Gastroesophageal sphincter (tissue), 4 donors: Measurements from ENCODE around the gene PCBP3. TPM values are rescaled to one million over a fixed set of nuclear protein-coding genes. Genes with fewer than 3 reads are reported as not detected.

Experiments
- ATAC-seq: fragments of 150-250 bp; one replicate; pipeline ENCODE4 v1.9.1; 2016; ENCODE audit warnings: mild to moderate bottlenecking, moderate library complexity
- H3K27ac ChIP-seq, 4 donors: fragments of 200-600 bp; sonication (generic) in 3 of 4; 1 replicate in 3 of 4; 2 replicates in 1 of 4; pipeline ENCODE4 v1.5.1; 2016 to 2019
- H3K27me3 ChIP-seq: fragments of 200-600 bp; sonication (generic); one replicate; pipeline ENCODE4 v1.5.1; 2019
- H3K36me3 ChIP-seq, 2 donors: fragments of 200-600 bp; sonication (generic); one replicate each; pipeline ENCODE4 v1.5.1; 2019; ENCODE audit warnings: control low read depth in 1 of 2
- H3K4me1 ChIP-seq, 3 donors: fragments of 200-600 bp; sonication (generic); 1 replicate in 2 of 3; 2 replicates in 1 of 3; pipeline ENCODE4 v1.5.1; 2016 to 2019; ENCODE audit warnings: control low read depth in 2 of 3
- H3K4me3 ChIP-seq, 2 donors: fragments of 200-600 bp; sonication (generic); one replicate each; pipeline ENCODE4 v1.5.1; 2019; ENCODE audit warnings: mild to moderate bottlenecking in 1 of 2, moderate library complexity in 1 of 2
- H3K9me3 ChIP-seq, 3 donors: fragments of 200-600 bp; sonication (generic); one replicate each; pipeline ENCODE4 v1.5.1; 2017 to 2019; ENCODE audit warnings: control low read depth in 2 of 3
- EP300 ChIP-seq: sonication (generic); formaldehyde crosslinking; IDR thresholded peaks from one replicate; pipeline ENCODE4 v1.6.1; 2017; ENCODE audit warnings: antibody characterized with exemption, mild to moderate bottlenecking
- POLR2A ChIP-seq, 2 donors: fragments of 450-650 bp; IDR thresholded peaks; one replicate each; pipeline ENCODE4 v1.6.1; 2017; ENCODE audit warnings: antibody characterized with exemption in 2 of 2, mild to moderate bottlenecking in 2 of 2, moderate library complexity in 1 of 2
- POLR2AphosphoS5 ChIP-seq: sonication (generic); formaldehyde crosslinking; IDR thresholded peaks from one replicate; pipeline ENCODE4 v1.6.1; 2017; ENCODE audit warnings: antibody characterized with exemption
- WGBS, 2 donors: methylation state at CpG; one replicate each; pipeline ENCODE4 v1.1.5; 2018; ENCODE audit warnings: low coverage in 1 of 2; 5-methylcytosine and 5-hydroxymethylcytosine counted together
- total RNA-seq, 4 donors: library from RNA; depleted of rRNA; stranded (reverse); fragments of >200 nt; gene quantifications; one replicate each; pipeline ENCODE4 v1.1.0, GENCODE V29; 2016
- TF ChIP-seq, protein P1 (sequence below), 4 experiments: fragments of 200-600 bp in 2 of 4; fragments of 450-650 bp in 2 of 4; sonication (generic) in 1 of 4; IDR thresholded peaks; one replicate each; pipeline ENCODE4 v1.5.1; 2017 to 2019; ENCODE audit warnings: antibody characterized with exemption in 4 of 4, mild to moderate bottlenecking in 2 of 4, moderate library complexity in 2 of 4

Gene PCBP3
- total RNA-seq, 4 donors from 2014 or later, result 5.1 to 14.8 (median 10.4) TPM

DNA sequence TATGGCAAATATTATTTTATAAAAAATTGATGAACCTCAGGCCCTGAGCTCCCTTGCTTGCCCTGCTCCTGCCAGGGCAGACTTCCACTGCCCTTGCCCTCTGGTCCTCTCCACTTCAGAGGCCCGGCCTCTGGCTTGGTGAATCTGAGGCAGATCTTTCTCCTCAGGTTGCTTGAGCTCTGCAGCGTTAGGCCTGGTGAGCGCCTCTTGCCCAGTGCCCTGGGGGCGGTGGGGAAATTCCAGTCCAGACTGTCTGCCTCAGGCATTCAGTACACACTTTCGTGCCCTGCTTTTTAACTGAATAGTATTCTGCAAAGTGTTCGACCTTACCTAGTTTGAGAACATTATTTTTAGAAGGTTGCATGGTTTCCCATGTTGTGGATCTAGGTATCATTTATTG, 98.2 kb downstream of the PCBP3 start:
- ATAC-seq, result no peak

DNA sequence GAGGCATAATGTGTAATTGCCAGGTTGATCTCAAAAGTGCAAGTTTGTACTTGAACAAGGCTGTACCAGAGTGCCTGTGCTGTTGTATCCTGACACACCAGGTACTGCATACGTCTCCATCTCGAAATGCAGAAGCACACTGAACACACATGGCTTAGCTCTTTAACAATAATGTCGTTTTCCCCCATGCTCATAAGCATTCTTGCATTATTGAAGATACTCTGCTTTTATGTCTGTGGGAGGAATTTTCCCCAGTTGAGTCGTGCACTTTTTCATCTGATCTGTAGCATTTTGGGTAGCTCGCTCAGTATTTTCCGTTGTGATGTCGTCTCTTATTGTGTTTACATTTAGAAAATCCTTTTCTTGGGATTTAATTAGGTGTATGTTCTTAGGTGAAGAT, 98.7 kb downstream of the PCBP3 start:
- Histone ChIP-seq H3K27ac (no peak overlapping the region), H3K4me1 (peaks cover 0 to 1% (median 0%) of the 10 kb centered on the region in 3 donors), H3K9me3 (no peaks in the 10 kb centered on the region), H3K27me3 (no peaks in the 10 kb centered on the region), H3K4me3 (no peak overlapping the region), H3K36me3 (no peaks in the 10 kb centered on the region)
- ATAC-seq, result no peak
- TF ChIP-seq, protein P1, sequence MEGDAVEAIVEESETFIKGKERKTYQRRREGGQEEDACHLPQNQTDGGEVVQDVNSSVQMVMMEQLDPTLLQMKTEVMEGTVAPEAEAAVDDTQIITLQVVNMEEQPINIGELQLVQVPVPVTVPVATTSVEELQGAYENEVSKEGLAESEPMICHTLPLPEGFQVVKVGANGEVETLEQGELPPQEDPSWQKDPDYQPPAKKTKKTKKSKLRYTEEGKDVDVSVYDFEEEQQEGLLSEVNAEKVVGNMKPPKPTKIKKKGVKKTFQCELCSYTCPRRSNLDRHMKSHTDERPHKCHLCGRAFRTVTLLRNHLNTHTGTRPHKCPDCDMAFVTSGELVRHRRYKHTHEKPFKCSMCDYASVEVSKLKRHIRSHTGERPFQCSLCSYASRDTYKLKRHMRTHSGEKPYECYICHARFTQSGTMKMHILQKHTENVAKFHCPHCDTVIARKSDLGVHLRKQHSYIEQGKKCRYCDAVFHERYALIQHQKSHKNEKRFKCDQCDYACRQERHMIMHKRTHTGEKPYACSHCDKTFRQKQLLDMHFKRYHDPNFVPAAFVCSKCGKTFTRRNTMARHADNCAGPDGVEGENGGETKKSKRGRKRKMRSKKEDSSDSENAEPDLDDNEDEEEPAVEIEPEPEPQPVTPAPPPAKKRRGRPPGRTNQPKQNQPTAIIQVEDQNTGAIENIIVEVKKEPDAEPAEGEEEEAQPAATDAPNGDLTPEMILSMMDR (IDR thresholded peaks at IDR 0.05), result no peak
- TF ChIP-seq POLR2A (IDR thresholded peaks at IDR 0.05) (no peak), EP300 (no peak), POLR2AphosphoS5 (no peak)
- 60 to 78% methylated on average over 2 to 7 of the region's 7 CpGs for WGBS, 2 donors

More for the DNA sequence above, 98.2 kb downstream of the PCBP3 start:
- WGBS, 2 donors, result 59 to 76% methylated on average over 3 to 6 of the region's 6 CpGs
- H3K4me1 ChIP-seq, result no peaks in the 10 kb centered on the region
- no peaks in the 10 kb centered on the region for H3K36me3 ChIP-seq
- TF ChIP-seq POLR2AphosphoS5 (no peak), EP300 (no peak), POLR2A (IDR thresholded peaks at IDR 0.05) (no peak)
- TF ChIP-seq, protein P1 (IDR thresholded peaks at IDR 0.05), result no peak
- no peaks in the 10 kb centered on the region for H3K27me3 ChIP-seq
- H3K27ac ChIP-seq, result no peak overlapping the region
- H3K9me3 ChIP-seq, result no peaks in the 10 kb centered on the region
- H3K4me3 ChIP-seq, result no peak overlapping the region

DNA sequence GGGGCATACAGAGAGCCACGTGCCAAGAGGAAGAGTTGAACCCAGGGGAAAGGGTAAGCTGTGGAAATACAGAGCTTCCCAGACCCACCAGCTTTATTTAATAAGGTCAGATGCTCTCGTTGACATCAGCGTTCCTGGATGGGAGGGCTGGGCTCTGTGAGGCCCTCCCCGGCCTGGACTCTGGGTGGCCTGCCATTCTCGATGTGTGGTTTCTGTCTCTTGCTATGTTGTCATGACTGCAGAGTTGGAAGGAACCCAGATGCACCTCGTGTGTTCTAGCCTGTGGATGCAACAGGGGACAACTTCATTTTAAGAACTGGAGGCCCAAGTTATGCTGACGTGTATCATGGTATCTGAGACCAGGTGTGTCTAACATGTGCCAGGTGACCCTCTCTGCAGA, 101.7 kb downstream of the PCBP3 start:
- 61 to 74% methylated on average over 5 of the region's 7 CpGs for WGBS, 2 donors
- no peaks in the 10 kb centered on the region for H3K27me3 ChIP-seq
- no peak overlapping the region for H3K4me3 ChIP-seq
- no peak for ATAC-seq
- TF ChIP-seq, protein P1 (IDR thresholded peaks at IDR 0.05), result no peak
- TF ChIP-seq POLR2A (IDR thresholded peaks at IDR 0.05) (no peak), POLR2AphosphoS5 (no peak), EP300 (no peak)
- peaks cover 0 to 11% (median 0%) of the 10 kb centered on the region in 3 donors for H3K4me1 ChIP-seq
- no peak overlapping the region for H3K27ac ChIP-seq
- H3K36me3 ChIP-seq, result peaks cover 0 to 3% of the 10 kb centered on the region in 2 donors
- H3K9me3 ChIP-seq, result no peaks in the 10 kb centered on the region

DNA sequence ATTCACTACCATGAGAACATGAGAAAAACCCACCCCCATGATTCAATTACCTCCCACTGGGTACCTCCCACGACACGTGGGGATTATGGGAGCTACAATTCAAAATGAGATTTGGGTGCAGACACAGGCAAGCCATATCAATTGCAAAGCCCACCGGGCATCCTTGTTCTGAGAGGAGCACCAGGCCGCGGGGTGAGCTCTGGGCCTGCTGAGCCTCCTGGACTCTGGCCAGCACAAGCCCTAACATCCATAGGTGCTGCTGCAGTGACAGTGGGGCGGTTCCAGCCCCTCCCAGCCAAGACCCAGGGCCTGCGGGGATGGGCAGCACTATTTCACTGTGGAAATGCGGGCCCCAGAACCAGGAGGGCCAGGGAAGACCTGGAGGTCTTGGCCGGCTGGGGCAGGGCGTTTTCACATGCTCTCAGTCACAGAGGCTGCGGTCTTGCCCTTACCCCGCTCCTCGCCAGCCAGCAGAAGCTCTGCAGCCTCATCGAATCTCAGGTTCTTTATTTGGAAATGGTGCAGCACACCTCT, 103.8 kb downstream of the PCBP3 start:
- no peak for ATAC-seq
- Histone ChIP-seq H3K9me3 (no peaks in the 10 kb centered on the region), H3K27me3 (no peaks in the 10 kb centered on the region), H3K4me3 (no peak overlapping the region), H3K27ac (no peak overlapping the region), H3K4me1 (peaks cover 0 to 11% (median 0%) of the 10 kb centered on the region in 3 donors), H3K36me3 (peaks cover 0 to 8% of the 10 kb centered on the region in 2 donors)
- WGBS, 2 donors, result 40 to 85% methylated on average over 1 to 5 of the region's 14 CpGs
- TF ChIP-seq POLR2AphosphoS5, result no peak
- no peak for TF ChIP-seq POLR2A (IDR thresholded peaks at IDR 0.05)
- TF ChIP-seq EP300, result no peak
- TF ChIP-seq, protein P1 (IDR thresholded peaks at IDR 0.05), result no peak

DNA sequence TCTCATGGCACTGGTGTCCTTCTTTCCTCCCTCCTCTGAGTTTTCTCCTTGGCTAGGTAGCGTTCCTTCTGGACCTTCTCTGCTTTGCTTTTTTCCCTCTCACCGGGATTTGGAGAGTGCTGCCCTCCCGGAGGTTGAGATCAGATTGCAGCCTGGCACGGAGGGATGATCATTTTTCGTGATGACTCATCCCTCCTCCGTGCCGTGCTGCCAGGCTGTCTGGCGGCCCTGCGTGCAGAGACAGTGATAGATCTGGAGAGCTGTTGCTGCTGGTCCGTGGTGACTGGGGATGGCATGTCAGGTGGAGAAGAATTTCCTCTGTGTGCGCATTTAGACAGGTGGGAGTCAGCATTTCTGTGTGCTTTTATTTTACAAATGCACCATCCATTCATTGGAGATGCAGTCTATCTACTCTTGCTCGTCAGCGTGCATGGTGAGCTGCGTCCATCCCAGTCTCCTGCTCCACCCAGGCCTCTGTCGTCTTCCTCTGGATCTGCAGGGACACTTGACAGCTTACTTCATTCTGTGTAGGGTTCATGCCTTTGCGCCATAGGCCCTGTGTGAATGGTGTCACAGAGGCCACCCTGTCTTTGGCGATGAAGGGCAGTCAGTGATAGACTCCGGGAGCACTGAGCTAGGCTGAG, 104.4 kb downstream of the PCBP3 start:
- peaks cover 0 to 11% (median 0%) of the 10 kb centered on the region in 3 donors for H3K4me1 ChIP-seq
- H3K27me3 ChIP-seq, result no peaks in the 10 kb centered on the region
- no peak overlapping the region for H3K4me3 ChIP-seq
- WGBS, 2 donors, result 36 to 44% methylated on average over 9 to 15 of the region's 18 CpGs
- TF ChIP-seq POLR2A (IDR thresholded peaks at IDR 0.05) (no peak), POLR2AphosphoS5 (peak; percentile 40)
- TF ChIP-seq, protein P1 (IDR thresholded peaks at IDR 0.05), result no peak
- peaks cover 0 to 8% of the 10 kb centered on the region in 2 donors for H3K36me3 ChIP-seq
- ATAC-seq, result peak; percentile 43
- H3K27ac ChIP-seq, result no peak overlapping the region
- no peaks in the 10 kb centered on the region for H3K9me3 ChIP-seq
